GM23338 (cell line): Measurements from ENCODE around the gene MTCL1. TPM values are rescaled to one million over a fixed set of nuclear protein-coding genes. Genes with fewer than 3 reads are reported as not detected.

ENCODE experiments used
- ATAC-seq: fragments of 200-7000 bp; cut with Tn5 transposase; 3 replicates; pipeline ENCODE4 v1.9.1; 2020
- DNase-seq: peaks from one replicate; pipeline ENCODE4 v3.0.0-alpha.2; 2015; ENCODE audit warnings: low spot score
- H2AFZ ChIP-seq: fragments of 200-600 bp; sonication (generic); 2 replicates; pipeline ENCODE4 v1.8.0; 2016; ENCODE audit warnings: antibody characterized with exemption, mild to moderate bottlenecking, moderate library complexity
- H3F3A ChIP-seq: fragments of 200-600 bp; sonication (generic); replicated peaks from 2 replicates; pipeline ENCODE4 v1.8.0; 2017; ENCODE audit warnings: antibody characterized with exemption, mixed run types, low read depth
- H3K27ac ChIP-seq: fragments of 200-600 bp; sonication (generic); 2 replicates; pipeline ENCODE4 v1.6.1; 2016; ENCODE audit warnings: low read depth
- H3K27me3 ChIP-seq: fragments of 200-600 bp; sonication (generic); 2 replicates; pipeline ENCODE4 v1.8.0; 2016; ENCODE audit warnings: mild to moderate bottlenecking, mixed run types, moderate library complexity; ENCODE audit not compliant: insufficient read depth
- H3K36me3 ChIP-seq: fragments of 200-600 bp; sonication (generic); 2 replicates; pipeline ENCODE4 v1.8.0; 2016; ENCODE audit warnings: mild to moderate bottlenecking; ENCODE audit not compliant: insufficient read depth
- H3K4me1 ChIP-seq: fragments of 200-600 bp; sonication (generic); 2 replicates; pipeline ENCODE4 v1.8.0; 2016; ENCODE audit warnings: mild to moderate bottlenecking, moderate library complexity; ENCODE audit not compliant: insufficient read depth
- H3K4me2 ChIP-seq: fragments of 200-600 bp; sonication (generic); 2 replicates; pipeline ENCODE4 v1.7.1; 2017; ENCODE audit warnings: mixed run types
- H3K4me3 ChIP-seq: fragments of 200-600 bp; sonication (generic); 2 replicates; pipeline ENCODE4 v1.6.1; 2016; ENCODE audit warnings: mixed run types
- H3K79me2 ChIP-seq: fragments of 200-600 bp; sonication (generic); replicated peaks from 2 replicates; pipeline ENCODE4 v1.8.0; 2017; ENCODE audit warnings: mild to moderate bottlenecking; ENCODE audit not compliant: insufficient read depth
- H3K9me2 ChIP-seq: fragments of 200-600 bp; sonication (generic); 2 replicates; pipeline ENCODE4 v1.8.0; 2017; ENCODE audit not compliant: insufficient read depth
- H4K20me1 ChIP-seq: fragments of 200-600 bp; sonication (generic); replicated peaks from 2 replicates; pipeline ENCODE4 v1.8.0; 2017; ENCODE audit warnings: mild to moderate bottlenecking; ENCODE audit not compliant: insufficient read depth
- H3K27ac Mint-ChIP-seq: 2 replicates; pipeline ENCODE4 v1.8.0; 2020; ENCODE audit warnings: inconsistent platforms, mild to moderate bottlenecking, moderate library complexity, mixed read lengths
- H3K27me3 Mint-ChIP-seq: 3 replicates; pipeline ENCODE4 v1.8.0; 2022; ENCODE audit warnings: low read depth, mild to moderate bottlenecking, moderate library complexity, mixed read lengths, inconsistent platforms; ENCODE audit not compliant: insufficient read depth, poor library complexity
- H3K36me3 Mint-ChIP-seq: 3 replicates; pipeline ENCODE4 v1.8.0; 2021; ENCODE audit warnings: low read depth, mild to moderate bottlenecking, inconsistent platforms, moderate library complexity, mixed read lengths
- H3K4me1 Mint-ChIP-seq: 3 replicates; pipeline ENCODE4 v1.8.0; 2020; ENCODE audit warnings: mild to moderate bottlenecking, inconsistent platforms, mixed read lengths
- H3K4me3 Mint-ChIP-seq: 3 replicates; pipeline ENCODE4 v1.8.0; 2021; ENCODE audit warnings: moderate library complexity, mild to moderate bottlenecking, inconsistent platforms, mixed read lengths
- H3K9me3 Mint-ChIP-seq: 3 replicates; pipeline ENCODE4 v1.8.0; 2020; ENCODE audit warnings: moderate library complexity, mild to moderate bottlenecking, inconsistent platforms, mixed read lengths
- EZH2 ChIP-seq: fragments of 200-600 bp; sonication (generic); IDR thresholded peaks from one replicate; pipeline ENCODE4 v1.8.0; 2017; ENCODE audit warnings: antibody characterized with exemption, mild to moderate bottlenecking, low read depth; ENCODE audit not compliant: unreplicated experiment
- JUNB ChIP-seq: IDR thresholded peaks from one replicate; pipeline ENCODE4 v1.6.1; 2016; ENCODE audit warnings: antibody characterized with exemption; ENCODE audit not compliant: unreplicated experiment
- NANOG ChIP-seq: IDR thresholded peaks from 2 replicates; pipeline ENCODE4 v1.6.1; 2016; ENCODE audit warnings: antibody characterized with exemption, borderline replicate concordance
- REST ChIP-seq: IDR thresholded peaks from one replicate; pipeline ENCODE4 v1.6.1; 2018; ENCODE audit warnings: antibody characterized with exemption; ENCODE audit not compliant: unreplicated experiment
- ZNF114 ChIP-seq: fragments of 250-450 bp; sonication (Bioruptor Pico); IDR thresholded peaks from 2 replicates; pipeline ENCODE4 v1.5.0; 2020; ENCODE audit warnings: mild to moderate bottlenecking, moderate library complexity
- ZNF462 ChIP-seq: fragments of 250-450 bp; sonication (Bioruptor Pico); IDR thresholded peaks from 2 replicates; pipeline ENCODE4 v1.5.0; 2020; ENCODE audit warnings: mild to moderate bottlenecking, moderate library complexity
- polyA plus RNA-seq: library from polyadenylated mRNA; unstranded; fragments of >200 nt; fragmentation: Nextera tagmentation; extraction: Ambion mirVana; gene quantifications from 2 replicates; pipeline ENCODE4 v1.2.1, GENCODE V29; 2016
- total RNA-seq: library from RNA; depleted of rRNA; stranded (reverse); fragments of >200 nt; shearing (Covaris generic); gene quantifications from 2 replicates; pipeline ENCODE4 v1.2.3, GENCODE V29; 2014

MTCL1 gene
- total and polyA plus RNA-seq, 2 experiments from 2014 or later: 14.4 to 45.0 TPM

GRCh38 chr18:8773980-8774379 is 68.6 kb downstream of the MTCL1 start:
- H2AFZ ChIP-seq: no peak overlapping the region
- no peaks in the 10 kb centered on the region for H3K36me3 Mint-ChIP-seq
- H3K4me1 ChIP-seq: peaks cover 9% of the 10 kb centered on the region

More at GRCh38 chr18:8773980-8774379, 68.6 kb downstream of the MTCL1 start:
- Mint-ChIP-seq H3K9me3 (no peaks in the 10 kb centered on the region), H3K4me1 (peaks cover 42% of the 10 kb centered on the region), H3K27me3 (peaks cover 6% of the 10 kb centered on the region), H3K27ac (no peak overlapping the region), H3K4me3 (no peak overlapping the region)
- H3K9me2 ChIP-seq: no peaks in the 10 kb centered on the region
- H3K4me2 ChIP-seq: no peak overlapping the region
- H3K36me3 ChIP-seq: no peaks in the 10 kb centered on the region
- no peaks in the 10 kb centered on the region for H3K27me3 ChIP-seq
- H3K27ac ChIP-seq: no peak overlapping the region
- H4K20me1 ChIP-seq: no peaks in the 10 kb centered on the region
- TF ChIP-seq JUNB (no peak), NANOG (no peak), ZNF114 (CRISPR knock-in tag) (no peak), REST (no peak), ZNF462 (CRISPR knock-in tag) (no peak), EZH2 (no peak)
- H3K4me3 ChIP-seq: no peak overlapping the region
- H3F3A ChIP-seq: no peaks in the 10 kb centered on the region
- no peak for DNase-seq
- no peaks in the 10 kb centered on the region for H3K79me2 ChIP-seq
- ATAC-seq: no peak
